Measurements from ENCODE around the gene PRCC. TPM values are rescaled to one million over a fixed set of nuclear protein-coding genes. Genes with fewer than 3 reads are reported as not detected.

PRCC gene
- total RNA-seq, 1 donor from 2014 or later = 117 TPM

- no peak for DNase-seq (ENCODE audit: low spot score)
- intact Hi-C loops (cut with micrococcal nuclease) = loop anchor here (1.0 to 2.0 kb wide), 3 partner anchors 21 to 51 kb away; partner anchors contain the start of gene NTRK1
- no peak overlapping the region for H3K27ac Mint-ChIP-seq
- no peaks in the 10 kb centered on the region for H3K9me3 Mint-ChIP-seq
- peaks cover 56% of the 10 kb centered on the region for H3K4me1 Mint-ChIP-seq (ENCODE audit: low read depth)
- H3K4me3 Mint-ChIP-seq = no peak overlapping the region
- peaks cover 18% of the 10 kb centered on the region for H3K27me3 Mint-ChIP-seq (ENCODE audit: insufficient read depth)
- peaks cover 2% of the 10 kb centered on the region for H3K36me3 Mint-ChIP-seq (ENCODE audit: low read depth)
Measured at GRCh38 chr1:156839426-156840109, 72.2 kb downstream of the PRCC start.

- peaks cover 23% of the 10 kb centered on the region for H3K27me3 Mint-ChIP-seq (ENCODE audit: insufficient read depth)
Measured at GRCh38 chr1:156840186-156840897, 73.0 kb downstream of the PRCC start.

GRCh38 chr1:156840898-156841279 lies 73.6 kb downstream of the PRCC start:
- Mint-ChIP-seq H3K4me1 (ENCODE audit: low read depth) (peaks cover 48% of the 10 kb centered on the region), H3K27ac (no peak overlapping the region), H3K27me3 (ENCODE audit: insufficient read depth) (peaks cover 27% of the 10 kb centered on the region), H3K4me3 (no peak overlapping the region), H3K9me3 (no peaks in the 10 kb centered on the region), H3K36me3 (ENCODE audit: low read depth) (peaks cover 2% of the 10 kb centered on the region)
- no peak for DNase-seq (ENCODE audit: low spot score)
- intact Hi-C loops (cut with micrococcal nuclease) = no loop called here

More at GRCh38 chr1:156840186-156840897, 73.0 kb downstream of the PRCC start:
- peaks cover 54% of the 10 kb centered on the region for H3K4me1 Mint-ChIP-seq (ENCODE audit: low read depth)
- DNase-seq (ENCODE audit: low spot score) = no peak
- H3K27ac Mint-ChIP-seq = no peak overlapping the region
- H3K36me3 Mint-ChIP-seq (ENCODE audit: low read depth) = peaks cover 2% of the 10 kb centered on the region
- intact Hi-C loops (cut with micrococcal nuclease) = no loop called here
- no peak overlapping the region for H3K4me3 Mint-ChIP-seq
- H3K9me3 Mint-ChIP-seq = no peaks in the 10 kb centered on the region

GRCh38 chr1:156841295-156841855 lies 74.0 kb downstream of the PRCC start:
- peaks cover 32% of the 10 kb centered on the region for H3K27me3 Mint-ChIP-seq (ENCODE audit: insufficient read depth)

GRCh38 chr1:156842618-156843300 lies 75.4 kb downstream of the PRCC start:
- no peak overlapping the region for H3K4me3 Mint-ChIP-seq
- peaks cover 42% of the 10 kb centered on the region for H3K27me3 Mint-ChIP-seq (ENCODE audit: insufficient read depth)
- no peaks in the 10 kb centered on the region for H3K9me3 Mint-ChIP-seq
- H3K27ac Mint-ChIP-seq = no peak overlapping the region
- H3K4me1 Mint-ChIP-seq (ENCODE audit: low read depth) = peaks cover 30% of the 10 kb centered on the region
- no peak for DNase-seq (ENCODE audit: low spot score)
- intact Hi-C loops (cut with micrococcal nuclease) = no loop called here
- peaks cover 2% of the 10 kb centered on the region for H3K36me3 Mint-ChIP-seq (ENCODE audit: low read depth)

More at GRCh38 chr1:156841295-156841855, 74.0 kb downstream of the PRCC start:
- Mint-ChIP-seq H3K27ac (no peak overlapping the region), H3K9me3 (no peaks in the 10 kb centered on the region), H3K36me3 (ENCODE audit: low read depth) (peaks cover 2% of the 10 kb centered on the region), H3K4me1 (ENCODE audit: low read depth) (peaks cover 43% of the 10 kb centered on the region), H3K4me3 (no peak overlapping the region)
- intact Hi-C loops (cut with micrococcal nuclease) = no loop called here
- no peak for DNase-seq (ENCODE audit: low spot score)

- Mint-ChIP-seq H3K27me3 (ENCODE audit: insufficient read depth) (peaks cover 48% of the 10 kb centered on the region), H3K4me1 (ENCODE audit: low read depth) (peaks cover 32% of the 10 kb centered on the region), H3K27ac (no peak overlapping the region), H3K36me3 (ENCODE audit: low read depth) (peaks cover 2% of the 10 kb centered on the region), H3K4me3 (peak overlapping the region; percentile 52), H3K9me3 (no peaks in the 10 kb centered on the region)
- intact Hi-C loops (cut with micrococcal nuclease) = no loop called here
- no peak for DNase-seq (ENCODE audit: low spot score)
Measured at GRCh38 chr1:156844102-156844501, 76.8 kb downstream of the PRCC start.

- Mint-ChIP-seq H3K36me3 (ENCODE audit: low read depth) (peaks cover 2% of the 10 kb centered on the region), H3K4me3 (peak overlapping the region; percentile 49), H3K27me3 (ENCODE audit: insufficient read depth) (peaks cover 48% of the 10 kb centered on the region), H3K4me1 (ENCODE audit: low read depth) (peaks cover 31% of the 10 kb centered on the region), H3K27ac (no peak overlapping the region), H3K9me3 (no peaks in the 10 kb centered on the region)
- DNase-seq (ENCODE audit: low spot score) = no peak
- intact Hi-C loops (cut with micrococcal nuclease) = loop anchor here (1.0 to 5.0 kb wide), 2 partner anchors 10 to 32 kb away; no protein-coding TSS in a partner anchor
Measured at GRCh38 chr1:156844638-156845037, 77.3 kb downstream of the PRCC start.

- DNase-seq (ENCODE audit: low spot score) = no peak
- Mint-ChIP-seq H3K4me1 (ENCODE audit: low read depth) (peaks cover 28% of the 10 kb centered on the region), H3K4me3 (peak overlapping the region; percentile 64), H3K9me3 (no peaks in the 10 kb centered on the region), H3K27ac (no peak overlapping the region), H3K36me3 (ENCODE audit: low read depth) (peaks cover 2% of the 10 kb centered on the region), H3K27me3 (ENCODE audit: insufficient read depth) (peaks cover 48% of the 10 kb centered on the region)
- intact Hi-C loops (cut with micrococcal nuclease) = loop anchor here (1.0 to 5.0 kb wide), 2 partner anchors 11 to 33 kb away; no protein-coding TSS in a partner anchor
Measured at GRCh38 chr1:156845055-156845952, 78.0 kb downstream of the PRCC start.

- Mint-ChIP-seq H3K4me1 (ENCODE audit: low read depth) (peaks cover 28% of the 10 kb centered on the region), H3K36me3 (ENCODE audit: low read depth) (peaks cover 2% of the 10 kb centered on the region), H3K9me3 (no peaks in the 10 kb centered on the region), H3K4me3 (no peak overlapping the region), H3K27me3 (ENCODE audit: insufficient read depth) (peaks cover 43% of the 10 kb centered on the region), H3K27ac (no peak overlapping the region)
- DNase-seq (ENCODE audit: low spot score) = no peak
- intact Hi-C loops (cut with micrococcal nuclease) = loop anchor here (1.0 to 5.0 kb wide), 2 partner anchors 12 to 34 kb away; no protein-coding TSS in a partner anchor
Measured at GRCh38 chr1:156845953-156846545, 78.7 kb downstream of the PRCC start.

GRCh38 chr1:156846643-156847042 lies 79.3 kb downstream of the PRCC start:
- intact Hi-C loops (cut with micrococcal nuclease) = loop anchor here (5.0 kb wide), 1 partner anchor 34 kb away; no protein-coding TSS in a partner anchor
- H3K4me1 Mint-ChIP-seq (ENCODE audit: low read depth) = peaks cover 28% of the 10 kb centered on the region
- H3K36me3 Mint-ChIP-seq (ENCODE audit: low read depth) = peaks cover 2% of the 10 kb centered on the region
- no peak for DNase-seq (ENCODE audit: low spot score)
- no peaks in the 10 kb centered on the region for H3K9me3 Mint-ChIP-seq
- H3K27ac Mint-ChIP-seq = no peak overlapping the region
- no peak overlapping the region for H3K4me3 Mint-ChIP-seq
- peaks cover 44% of the 10 kb centered on the region for H3K27me3 Mint-ChIP-seq (ENCODE audit: insufficient read depth)

- Mint-ChIP-seq H3K4me3 (peak overlapping the region; percentile 27), H3K9me3 (no peaks in the 10 kb centered on the region), H3K36me3 (ENCODE audit: low read depth) (peaks cover 2% of the 10 kb centered on the region), H3K27ac (peak overlapping the region; percentile 15), H3K27me3 (ENCODE audit: insufficient read depth) (peaks cover 44% of the 10 kb centered on the region), H3K4me1 (ENCODE audit: low read depth) (peaks cover 30% of the 10 kb centered on the region)
- DNase-seq (ENCODE audit: low spot score) = no peak
- intact Hi-C loops (cut with micrococcal nuclease) = loop anchor here (1.0 to 5.0 kb wide), 2 partner anchors 12 to 36 kb away; partner anchors contain the start of gene NTRK1
Measured at GRCh38 chr1:156847591-156848460, 80.5 kb downstream of the PRCC start.

Measured in activated T-helper 1 cell treated with anti-CD3 and anti-CD28 coated beads, Interleukin-12 subunit alpha, Interleukin-12 subunit beta, Interleukin-2, Interleukin-4 antibody, amounts not matched to agents 30 ng/mL and 10 ng/mL and 1 ng/mL, durations not matched to agents 14 hours and 24 hours and 36 hours (primary cell).